GM18868 (cell line): ENCODE measurements around the gene ACLY.

ENCODE experiments used
- ATAC-seq: cut with Tn5 transposase; IDR thresholded peaks from one replicate; pipeline ENCODE4 v1.9.1; 2021; ENCODE audit warnings: mild to moderate bottlenecking, moderate library complexity; ENCODE audit not compliant: unreplicated experiment

ACLY gene

GRCh38 chr17:41913798-41914197 is 5.0 kb downstream of the ACLY start:
- no peak for ATAC-seq

- no peak for ATAC-seq
Measured at GRCh38 chr17:41912925-41913324, 5.8 kb downstream of the ACLY start.

GRCh38 chr17:41910701-41911391 is 7.9 kb downstream of the ACLY start:
- ATAC-seq = no peak

GRCh38 chr17:41909088-41909487 is 9.7 kb downstream of the ACLY start:
- ATAC-seq = no peak

GRCh38 chr17:41907633-41908539 is 10.9 kb downstream of the ACLY start:
- ATAC-seq = no peak

GRCh38 chr17:41907185-41907556 is 11.6 kb downstream of the ACLY start:
- ATAC-seq = no peak

- no peak for ATAC-seq
Measured at GRCh38 chr17:41906465-41907184, 12.1 kb downstream of the ACLY start.

GRCh38 chr17:41905172-41905571 is 13.6 kb downstream of the ACLY start:
- ATAC-seq = no peak

- ATAC-seq = no peak
Measured at GRCh38 chr17:41904242-41904841, 14.4 kb downstream of the ACLY start.

GRCh38 chr17:41901646-41902045 is 17.1 kb downstream of the ACLY start:
- ATAC-seq = no peak

- no peak for ATAC-seq
Measured at GRCh38 chr17:41896726-41897125, 22.0 kb downstream of the ACLY start.

- no peak for ATAC-seq
Measured at GRCh38 chr17:41895617-41896016, 23.1 kb downstream of the ACLY start.

GRCh38 chr17:41894791-41895331 is 23.9 kb downstream of the ACLY start:
- no peak for ATAC-seq

- ATAC-seq = no peak
Measured at GRCh38 chr17:41893384-41893783, 25.4 kb downstream of the ACLY start.

- ATAC-seq = no peak
Measured at GRCh38 chr17:41892021-41892376, 26.8 kb downstream of the ACLY start.

- ATAC-seq = no peak
Measured at GRCh38 chr17:41891135-41892020, 27.4 kb downstream of the ACLY start.

GRCh38 chr17:41888332-41888965 is 30.3 kb downstream of the ACLY start:
- ATAC-seq = no peak

GRCh38 chr17:41885733-41886132 is 33.0 kb downstream of the ACLY start:
- ATAC-seq = no peak

GRCh38 chr17:41882756-41883155 is 36.0 kb downstream of the ACLY start:
- ATAC-seq = no peak

- ATAC-seq = no peak
Measured at GRCh38 chr17:41880130-41880529, 38.6 kb downstream of the ACLY start.
